SU-DHL-6 (cell line): ENCODE data around the gene OXGR1.
"Not testable (repeated sequence)": the region's sequence is repeated elsewhere in the genome, so short reads cannot be mapped to it uniquely, and the experiment has no call there.

Experiments used
- H2AFZ ChIP-seq: fragments of 200-600 bp; sonication (generic); 2 replicates; pipeline ENCODE4 v1.6.1; 2014; ENCODE audit warnings: low read depth, mild to moderate bottlenecking, moderate library complexity, mixed read lengths, antibody characterized with exemption, low read length; ENCODE audit not compliant: severe bottlenecking
- H3F3A ChIP-seq: fragments of 200-600 bp; shearing (Covaris generic); 2 replicates; pipeline ENCODE4 v1.6.0; 2016; ENCODE audit warnings: antibody characterized with exemption, mild to moderate bottlenecking; ENCODE audit not compliant: insufficient read depth
- H3K27ac ChIP-seq: fragments of 200-600 bp; sonication (generic); 2 replicates; pipeline ENCODE4 v1.5.1; 2016; ENCODE audit warnings: low read depth, mild to moderate bottlenecking, low read length, moderate library complexity, mixed read lengths
- H3K27me3 ChIP-seq: fragments of 200-600 bp; sonication (generic), shearing (Covaris generic); 2 replicates; pipeline ENCODE4 v1.6.0; 2014; ENCODE audit warnings: mild to moderate bottlenecking, low read length
- H3K36me3 ChIP-seq: fragments of 200-600 bp; sonication (generic); 2 replicates; pipeline ENCODE4 v1.6.1; 2014; ENCODE audit warnings: mild to moderate bottlenecking, low read length, mixed read lengths
- H3K4me2 ChIP-seq: fragments of 300-600, 200-600 bp; shearing (Covaris generic), sonication (generic); 2 replicates; pipeline ENCODE4 v1.6.0; 2014; ENCODE audit warnings: low read length, low read depth, mild to moderate bottlenecking; ENCODE audit not compliant: poor library complexity, severe bottlenecking
- H3K4me3 ChIP-seq: fragments of 200-600 bp; sonication (generic); 2 replicates; pipeline ENCODE4 v1.5.1; 2014; ENCODE audit warnings: antibody characterized with exemption, low read length, mild to moderate bottlenecking, mixed read lengths; ENCODE audit not compliant: insufficient read depth, poor library complexity, severe bottlenecking
- H3K79me2 ChIP-seq: fragments of 200-600 bp; sonication (generic); 2 replicates; pipeline ENCODE4 v1.6.1; 2014; ENCODE audit warnings: mild to moderate bottlenecking, low read length, moderate library complexity; ENCODE audit not compliant: insufficient read depth
- H3K9ac ChIP-seq: fragments of 200-600 bp; sonication (generic); 2 replicates; pipeline ENCODE4 v1.7.0; 2014; ENCODE audit warnings: mild to moderate bottlenecking, low read length
- H3K9me2 ChIP-seq: fragments of 200-600 bp; sonication (generic); replicated peaks from 2 replicates; pipeline ENCODE4 v1.6.1; 2014; ENCODE audit warnings: low read length; ENCODE audit not compliant: insufficient read depth
- H3K9me3 ChIP-seq: fragments of 200-600 bp; sonication (generic); 2 replicates; pipeline ENCODE4 v1.6.1; 2014; ENCODE audit warnings: low read length, mixed read lengths; ENCODE audit not compliant: insufficient read depth
- H4K20me1 ChIP-seq: fragments of 200-600 bp; sonication (generic); 2 replicates; pipeline ENCODE4 v1.6.1; 2014; ENCODE audit warnings: low read depth, mild to moderate bottlenecking, antibody characterized with exemption, low read length, moderate library complexity, mixed read lengths
- EZH2phosphoT487 ChIP-seq: fragments of 200-600 bp; sonication (generic), shearing (Covaris generic); conservative IDR thresholded peaks from 2 replicates; pipeline ENCODE4 v1.6.1; 2018; ENCODE audit warnings: mild to moderate bottlenecking, antibody characterized with exemption, low read length, moderate library complexity, mixed read lengths
- TF ChIP-seq, protein P1 (sequence below): fragments of 200-600 bp; sonication (generic); IDR thresholded peaks from one replicate; pipeline ENCODE4 v1.5.1; 2017; ENCODE audit warnings: antibody characterized with exemption, mild to moderate bottlenecking, low read length, moderate library complexity; ENCODE audit not compliant: insufficient read depth, poor library complexity, severe bottlenecking

OXGR1 gene

DNA sequence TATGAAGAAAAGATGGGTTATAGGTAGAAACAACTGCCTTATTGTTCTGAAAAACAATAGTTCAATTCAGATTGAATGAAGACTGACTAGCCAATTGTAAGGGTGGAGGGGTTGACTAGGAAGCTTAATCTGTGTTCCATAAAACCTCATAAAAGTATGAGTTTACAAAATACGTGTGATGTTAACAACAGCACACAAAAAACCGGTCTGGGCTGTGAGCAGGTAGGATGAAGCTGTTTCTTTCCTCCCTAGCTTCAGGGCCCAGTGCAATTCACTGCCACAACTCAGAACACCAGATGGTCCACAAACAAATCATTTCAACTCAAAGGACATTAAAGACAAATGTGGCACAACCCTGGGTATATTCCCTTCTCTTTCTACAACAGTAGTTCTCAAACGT is 3.2 kb downstream of the OXGR1 start:
- H3K4me2 ChIP-seq = no peak overlapping the region
- TF ChIP-seq EZH2phosphoT487 = no peak
- no peaks in the 10 kb centered on the region for H3K9me2 ChIP-seq
- no peaks in the 10 kb centered on the region for H3K36me3 ChIP-seq
- no peaks in the 10 kb centered on the region for H3F3A ChIP-seq
- H3K27me3 ChIP-seq = no peaks in the 10 kb centered on the region
- no peak overlapping the region for H2AFZ ChIP-seq
- H3K27ac ChIP-seq = no peak overlapping the region
- H4K20me1 ChIP-seq = no peaks in the 10 kb centered on the region
- no peaks in the 10 kb centered on the region for H3K9me3 ChIP-seq
- H3K79me2 ChIP-seq = no peaks in the 10 kb centered on the region
- H3K9ac ChIP-seq = no peak overlapping the region
- no peak overlapping the region for H3K4me3 ChIP-seq

DNA sequence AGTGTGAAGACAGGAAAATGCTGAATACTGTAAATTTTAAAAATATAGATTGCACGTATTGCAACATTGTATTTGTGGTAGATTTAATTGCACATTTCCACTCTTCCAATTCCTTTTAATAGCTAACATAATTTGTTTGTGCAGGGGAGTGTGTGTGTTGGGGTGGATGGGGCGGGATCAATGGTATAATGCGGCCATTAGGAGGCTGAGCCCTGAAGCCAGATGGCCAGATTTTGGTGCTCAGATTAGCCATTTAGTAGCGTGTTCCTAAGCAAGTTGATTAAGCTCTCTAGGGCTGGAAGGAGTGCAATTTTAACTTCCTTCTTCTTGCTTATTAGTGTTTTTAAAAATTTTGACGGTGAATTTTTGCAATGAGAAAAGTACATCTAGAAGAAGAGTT is 5.8 kb downstream of the OXGR1 start:
- Histone ChIP-seq H3K9ac (no peak overlapping the region), H2AFZ (no peak overlapping the region), H4K20me1 (no peaks in the 10 kb centered on the region), H3K9me2 (no peaks in the 10 kb centered on the region), H3K9me3 (no peaks in the 10 kb centered on the region), H3F3A (no peaks in the 10 kb centered on the region), H3K79me2 (no peaks in the 10 kb centered on the region), H3K4me2 (no peak overlapping the region), H3K4me3 (no peak overlapping the region), H3K36me3 (no peaks in the 10 kb centered on the region), H3K27me3 (no peaks in the 10 kb centered on the region), H3K27ac (no peak overlapping the region)
- no peak for TF ChIP-seq EZH2phosphoT487
- TF ChIP-seq, protein P1, sequence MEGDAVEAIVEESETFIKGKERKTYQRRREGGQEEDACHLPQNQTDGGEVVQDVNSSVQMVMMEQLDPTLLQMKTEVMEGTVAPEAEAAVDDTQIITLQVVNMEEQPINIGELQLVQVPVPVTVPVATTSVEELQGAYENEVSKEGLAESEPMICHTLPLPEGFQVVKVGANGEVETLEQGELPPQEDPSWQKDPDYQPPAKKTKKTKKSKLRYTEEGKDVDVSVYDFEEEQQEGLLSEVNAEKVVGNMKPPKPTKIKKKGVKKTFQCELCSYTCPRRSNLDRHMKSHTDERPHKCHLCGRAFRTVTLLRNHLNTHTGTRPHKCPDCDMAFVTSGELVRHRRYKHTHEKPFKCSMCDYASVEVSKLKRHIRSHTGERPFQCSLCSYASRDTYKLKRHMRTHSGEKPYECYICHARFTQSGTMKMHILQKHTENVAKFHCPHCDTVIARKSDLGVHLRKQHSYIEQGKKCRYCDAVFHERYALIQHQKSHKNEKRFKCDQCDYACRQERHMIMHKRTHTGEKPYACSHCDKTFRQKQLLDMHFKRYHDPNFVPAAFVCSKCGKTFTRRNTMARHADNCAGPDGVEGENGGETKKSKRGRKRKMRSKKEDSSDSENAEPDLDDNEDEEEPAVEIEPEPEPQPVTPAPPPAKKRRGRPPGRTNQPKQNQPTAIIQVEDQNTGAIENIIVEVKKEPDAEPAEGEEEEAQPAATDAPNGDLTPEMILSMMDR = no peak

DNA sequence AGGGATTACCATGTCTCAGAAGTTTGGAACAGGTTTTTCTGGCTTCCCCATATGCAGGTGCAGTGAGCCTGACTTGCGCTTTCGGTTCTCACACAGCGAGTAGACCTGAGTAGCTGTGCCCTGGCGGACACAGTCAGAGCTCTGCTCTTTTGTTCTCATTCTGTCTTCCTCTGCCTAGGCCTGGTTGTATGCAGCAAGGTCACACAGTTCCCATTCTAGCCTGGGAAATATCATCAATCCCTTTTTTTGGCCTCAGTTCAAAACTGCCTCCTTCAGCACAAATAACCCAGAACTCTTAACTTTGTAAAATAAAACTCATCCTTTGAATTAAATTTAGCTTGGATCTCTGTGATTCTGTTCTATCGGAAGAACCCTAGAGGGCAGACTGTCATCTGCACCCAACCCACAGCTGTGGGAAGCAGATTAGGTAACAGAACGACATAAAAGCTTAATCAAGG is 10.2 kb downstream of the OXGR1 start:
- no peaks in the 10 kb centered on the region for H3F3A ChIP-seq
- H3K4me2 ChIP-seq = no peak overlapping the region
- H3K9ac ChIP-seq = no peak overlapping the region
- H3K79me2 ChIP-seq = no peaks in the 10 kb centered on the region
- no peak overlapping the region for H3K4me3 ChIP-seq
- TF ChIP-seq, protein P1 = no peak
- no peaks in the 10 kb centered on the region for H3K27me3 ChIP-seq
- no peaks in the 10 kb centered on the region for H3K9me2 ChIP-seq
- no peaks in the 10 kb centered on the region for H4K20me1 ChIP-seq
- H2AFZ ChIP-seq = no peak overlapping the region
- no peaks in the 10 kb centered on the region for H3K36me3 ChIP-seq
- no peak overlapping the region for H3K27ac ChIP-seq
- H3K9me3 ChIP-seq = no peaks in the 10 kb centered on the region

GRCh38 chr13:96982672-96983071 is 11.6 kb downstream of the OXGR1 start:
- no peaks in the 10 kb centered on the region for H3F3A ChIP-seq
- H2AFZ ChIP-seq = no peak overlapping the region
- no peaks in the 10 kb centered on the region for H3K9me2 ChIP-seq
- TF ChIP-seq, protein P1 = no peak
- TF ChIP-seq EZH2phosphoT487 = no peak
- H3K9ac ChIP-seq = no peak overlapping the region
- no peak overlapping the region for H3K27ac ChIP-seq
- H3K36me3 ChIP-seq = no peaks in the 10 kb centered on the region
- no peaks in the 10 kb centered on the region for H4K20me1 ChIP-seq
- no peak overlapping the region for H3K4me3 ChIP-seq
- H3K9me3 ChIP-seq = no peaks in the 10 kb centered on the region
- H3K79me2 ChIP-seq = no peaks in the 10 kb centered on the region
- H3K4me2 ChIP-seq = no peak overlapping the region
- no peaks in the 10 kb centered on the region for H3K27me3 ChIP-seq

GRCh38 chr13:96979861-96980260 is 14.4 kb downstream of the OXGR1 start:
- not testable (repeated sequence) for H3K4me2 ChIP-seq, H3K9ac ChIP-seq, H3K9me3 ChIP-seq, H3K36me3 ChIP-seq, H3F3A ChIP-seq, H3K27me3 ChIP-seq, H3K9me2 ChIP-seq, H3K79me2 ChIP-seq, H4K20me1 ChIP-seq, H3K4me3 ChIP-seq, H2AFZ ChIP-seq, H3K27ac ChIP-seq
